HG03520 (cell line): ENCODE data around the gene TAAR9.

Experiments
- ATAC-seq: cut with Tn5 transposase; IDR thresholded peaks from one replicate; pipeline ENCODE4 v1.9.1; 2021; ENCODE audit warnings: mild to moderate bottlenecking, moderate library complexity; ENCODE audit not compliant: unreplicated experiment

Gene TAAR9, protein sequence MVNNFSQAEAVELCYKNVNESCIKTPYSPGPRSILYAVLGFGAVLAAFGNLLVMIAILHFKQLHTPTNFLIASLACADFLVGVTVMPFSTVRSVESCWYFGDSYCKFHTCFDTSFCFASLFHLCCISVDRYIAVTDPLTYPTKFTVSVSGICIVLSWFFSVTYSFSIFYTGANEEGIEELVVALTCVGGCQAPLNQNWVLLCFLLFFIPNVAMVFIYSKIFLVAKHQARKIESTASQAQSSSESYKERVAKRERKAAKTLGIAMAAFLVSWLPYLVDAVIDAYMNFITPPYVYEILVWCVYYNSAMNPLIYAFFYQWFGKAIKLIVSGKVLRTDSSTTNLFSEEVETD

DNA sequence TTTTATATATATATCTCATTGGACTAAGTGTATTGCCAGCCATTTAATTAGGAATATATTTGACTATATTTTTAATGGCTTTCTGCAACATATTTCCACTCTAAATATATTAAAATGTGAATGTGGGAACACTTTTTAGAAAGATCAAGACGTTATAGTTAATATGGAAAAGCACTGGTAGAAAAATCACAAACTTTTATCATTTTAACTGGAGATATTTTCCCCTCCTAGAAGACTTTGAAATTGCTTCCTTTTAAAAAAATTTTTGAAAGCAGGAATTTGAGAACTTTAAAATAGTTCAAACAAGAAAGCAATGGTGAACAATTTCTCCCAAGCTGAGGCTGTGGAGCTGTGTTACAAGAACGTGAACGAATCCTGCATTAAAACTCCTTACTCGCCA lies at the start of gene TAAR9:
TSS of gene TAAR9 (plus strand) at position 301 of the 400 bp plus-strand sequence. CDS start at position 314, 13 bp downstream.
- no peak for ATAC-seq

DNA sequence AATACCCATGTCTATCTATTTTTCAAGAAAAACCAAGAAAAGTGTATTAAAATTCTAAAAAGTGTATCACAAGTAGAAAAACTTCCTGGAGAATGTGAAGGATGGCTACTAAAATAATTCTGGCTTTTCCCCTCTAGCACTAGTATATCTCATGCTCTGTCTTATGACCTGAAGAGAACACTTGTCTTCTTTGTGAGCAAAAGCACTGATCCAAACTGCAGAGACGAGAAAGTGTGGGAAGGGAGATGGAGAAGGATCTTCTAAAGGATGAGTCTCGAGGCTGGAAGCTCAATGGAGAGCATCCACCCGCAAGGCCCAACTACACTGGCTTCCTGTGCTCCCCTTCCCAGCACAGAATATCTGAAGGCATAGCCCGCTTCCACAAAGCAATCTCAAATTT lies 48.7 kb upstream of the TAAR9 start:
- ATAC-seq = no peak

DNA sequence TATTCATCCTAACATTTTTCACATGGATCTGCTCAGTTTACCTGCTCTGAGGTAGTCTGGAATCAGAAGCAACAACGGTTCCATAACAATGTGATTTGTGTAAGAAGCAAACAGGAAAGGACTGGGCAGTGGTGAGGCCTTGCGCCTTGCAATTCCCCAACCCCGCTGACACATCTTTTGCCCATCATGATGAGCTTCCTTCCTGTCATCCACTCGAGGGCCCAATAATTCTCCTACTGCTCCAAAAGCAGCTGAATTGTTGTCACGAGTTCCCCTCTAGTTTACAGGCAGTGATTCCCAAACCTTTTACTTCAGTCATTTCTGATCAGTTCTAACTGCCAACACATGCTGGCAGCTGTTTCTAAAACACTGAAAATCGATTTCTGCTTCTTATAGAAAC lies 48.1 kb upstream of the TAAR9 start:
- peak; percentile 32 for ATAC-seq

DNA sequence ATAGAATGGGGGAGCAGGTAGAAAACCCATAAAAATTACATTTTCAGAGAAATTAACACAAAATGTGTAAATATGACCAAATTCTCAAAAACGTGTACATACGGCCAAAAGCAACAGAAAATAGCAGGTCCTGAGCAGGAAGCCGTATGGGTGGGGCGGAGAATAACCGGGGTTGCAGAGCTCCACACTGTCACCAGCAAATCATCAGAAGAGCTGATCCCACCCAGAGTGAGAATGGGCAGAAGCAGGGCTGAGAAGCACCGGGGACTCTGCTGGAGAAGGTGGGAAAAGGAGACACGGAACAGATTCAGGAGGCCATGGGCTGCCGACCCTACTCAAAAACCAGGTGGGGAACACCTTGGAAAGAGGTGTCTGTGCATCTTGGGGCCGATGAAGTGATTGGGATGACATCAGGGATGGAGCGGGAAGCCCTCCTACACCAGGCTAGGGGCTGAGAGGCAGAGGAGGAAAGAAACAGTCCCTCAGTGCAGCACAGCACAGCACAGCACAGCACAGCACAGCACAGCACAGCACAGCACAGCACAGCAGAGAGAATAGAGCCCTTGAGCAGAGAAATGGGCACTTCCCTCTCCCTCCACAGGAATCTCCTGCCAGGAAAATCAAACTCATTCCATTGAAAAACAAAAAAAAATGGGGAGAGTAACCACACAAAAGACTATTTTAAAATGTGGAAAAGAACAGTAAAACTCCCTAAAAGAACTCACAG lies 47.4 kb upstream of the TAAR9 start:
- peak; percentile 48 for ATAC-seq

DNA sequence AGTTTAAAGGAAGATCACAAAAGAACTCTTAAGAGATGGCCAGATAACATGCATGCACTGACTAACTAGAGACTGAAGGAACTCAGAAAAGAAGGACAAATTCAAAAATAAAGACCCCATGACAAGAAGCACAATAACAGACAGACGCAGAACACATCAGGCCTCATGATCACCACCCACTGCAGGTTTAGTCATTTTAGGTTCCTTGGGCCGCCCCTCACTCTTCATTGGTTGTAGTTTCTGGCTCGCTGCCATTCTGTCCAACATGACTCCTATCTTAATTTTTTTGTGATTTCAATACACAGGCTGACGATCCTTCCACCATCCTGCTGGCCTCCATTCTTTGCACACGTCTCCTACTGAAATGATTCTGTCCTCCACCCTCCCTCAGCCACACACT lies 46.8 kb upstream of the TAAR9 start:
- no peak for ATAC-seq

DNA sequence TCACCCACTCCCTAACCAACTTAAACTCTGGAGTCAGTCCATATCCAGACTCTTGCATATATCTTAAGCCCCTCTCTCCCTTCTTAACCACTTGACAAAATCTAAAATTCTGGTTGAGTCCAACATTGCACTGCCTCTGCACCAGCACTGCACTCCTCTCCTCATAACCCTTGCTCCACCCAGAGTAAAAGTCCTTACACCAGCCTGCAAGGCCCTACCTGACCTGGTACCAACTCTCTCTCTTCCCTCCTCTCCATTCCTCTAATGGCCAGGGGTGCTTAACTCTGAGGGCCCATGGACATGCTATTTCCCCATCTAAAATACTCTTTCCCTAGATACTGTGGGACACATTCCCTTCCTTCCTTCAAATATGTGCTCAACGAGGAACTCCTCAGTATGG lies 46.2 kb upstream of the TAAR9 start:
- ATAC-seq = no peak

DNA sequence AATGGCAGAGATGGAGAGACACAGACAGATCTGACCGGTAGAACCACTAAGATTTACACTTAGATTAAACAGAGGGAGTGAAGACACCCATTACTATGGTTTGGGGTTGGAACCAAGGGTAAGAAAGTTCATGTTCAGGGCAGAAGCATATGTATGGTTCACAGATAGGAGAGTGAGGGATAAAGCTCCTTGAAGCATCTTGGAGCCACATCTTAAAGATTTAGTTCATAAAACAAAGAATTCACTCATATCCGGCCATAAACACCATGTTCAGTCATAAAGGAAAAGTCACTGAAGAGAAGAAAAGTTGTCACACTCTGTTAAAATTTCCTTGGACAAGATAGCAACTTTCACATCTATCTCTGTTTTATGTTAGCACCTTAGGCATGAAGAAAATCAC lies 43.1 kb upstream of the TAAR9 start:
- no peak for ATAC-seq

DNA sequence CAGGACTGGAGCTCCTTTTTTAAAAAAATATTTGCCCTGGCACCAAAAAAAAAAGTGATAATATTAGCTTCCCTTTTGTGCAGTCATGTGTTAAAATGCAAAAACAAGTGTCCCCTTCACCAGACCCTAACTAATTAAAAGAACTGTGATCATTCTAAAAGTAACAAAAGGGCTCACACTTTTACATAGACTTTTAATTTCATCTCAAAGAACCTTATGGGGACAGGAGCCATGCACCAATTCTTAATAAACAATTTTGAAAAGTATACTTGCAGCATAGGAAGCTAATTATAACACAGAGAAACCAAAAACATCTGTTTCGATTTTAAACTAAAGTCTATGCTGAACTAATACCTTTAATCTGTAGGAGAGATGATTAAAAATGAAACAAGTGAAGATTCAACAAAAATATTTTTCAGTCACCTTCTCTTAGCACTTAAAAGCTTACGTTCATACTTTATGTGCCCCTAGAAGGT lies 42.4 kb upstream of the TAAR9 start:
- peak; percentile 36 for ATAC-seq

DNA sequence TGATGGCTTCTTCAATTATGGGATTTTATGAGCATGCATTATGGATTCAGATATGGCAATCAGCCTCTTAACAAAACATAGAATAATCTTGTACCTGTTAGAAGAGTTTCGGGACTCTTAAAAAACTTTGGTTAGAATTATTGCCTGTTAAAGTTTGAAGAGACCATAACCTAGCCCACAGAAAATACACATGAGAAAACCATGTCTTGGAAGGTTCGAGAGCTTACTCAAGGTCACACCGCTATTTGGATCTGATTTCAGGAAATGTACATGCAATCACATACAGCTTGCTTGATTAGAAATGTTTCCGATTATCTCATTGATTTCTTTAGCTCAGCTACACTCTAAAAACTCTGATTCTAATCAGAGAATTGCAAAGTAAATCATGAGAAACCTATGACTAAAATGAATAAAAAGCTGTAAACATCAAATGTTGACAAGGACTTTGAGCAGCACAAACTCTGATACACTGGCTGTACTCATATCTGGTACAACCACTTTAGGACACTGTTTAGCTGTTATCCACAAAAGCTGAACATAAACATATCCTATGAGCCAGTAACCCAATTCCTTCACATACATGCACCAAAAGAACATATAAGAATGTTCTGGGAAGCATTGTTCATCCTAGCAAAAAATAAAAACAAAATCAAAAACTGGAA lies 41.4 kb upstream of the TAAR9 start:
- no peak for ATAC-seq

DNA sequence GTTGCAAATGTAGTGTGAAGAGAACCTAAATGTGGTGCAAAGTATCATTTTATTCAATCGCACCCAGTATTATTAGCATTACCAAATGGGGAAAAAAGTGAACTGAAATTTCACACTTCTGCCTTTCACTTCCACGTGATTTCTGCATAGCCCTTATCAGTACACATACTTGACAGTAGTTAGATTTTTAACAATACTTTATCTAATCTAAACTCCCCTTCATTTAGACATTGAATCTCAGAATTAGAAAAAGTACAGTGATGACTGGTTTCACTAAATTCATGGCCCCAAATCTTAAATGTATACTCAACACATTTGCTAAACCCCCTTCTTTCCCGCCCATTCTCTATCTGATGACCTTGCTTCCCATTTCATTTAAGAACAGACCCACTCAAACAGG lies 39.4 kb upstream of the TAAR9 start:
- peak; percentile 55 for ATAC-seq

DNA sequence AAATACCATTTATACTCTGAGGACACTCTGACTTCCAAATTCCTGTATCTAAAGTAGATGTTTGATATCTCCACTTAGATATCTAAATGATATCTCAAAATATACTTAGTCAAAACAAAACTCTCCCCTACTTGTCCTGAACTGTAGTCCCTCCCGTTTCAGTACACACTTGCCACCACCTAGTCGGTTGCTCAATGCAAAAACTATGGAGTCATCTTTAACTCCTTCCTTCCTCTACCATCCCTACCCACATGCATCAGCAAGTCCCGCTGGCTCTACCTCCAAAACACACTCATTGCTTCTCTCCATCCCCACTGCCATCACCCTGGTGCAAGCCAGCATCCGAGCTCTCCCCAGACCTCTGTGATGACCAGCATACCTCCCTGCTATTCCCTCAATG lies 38.3 kb upstream of the TAAR9 start:
- ATAC-seq = no peak

DNA sequence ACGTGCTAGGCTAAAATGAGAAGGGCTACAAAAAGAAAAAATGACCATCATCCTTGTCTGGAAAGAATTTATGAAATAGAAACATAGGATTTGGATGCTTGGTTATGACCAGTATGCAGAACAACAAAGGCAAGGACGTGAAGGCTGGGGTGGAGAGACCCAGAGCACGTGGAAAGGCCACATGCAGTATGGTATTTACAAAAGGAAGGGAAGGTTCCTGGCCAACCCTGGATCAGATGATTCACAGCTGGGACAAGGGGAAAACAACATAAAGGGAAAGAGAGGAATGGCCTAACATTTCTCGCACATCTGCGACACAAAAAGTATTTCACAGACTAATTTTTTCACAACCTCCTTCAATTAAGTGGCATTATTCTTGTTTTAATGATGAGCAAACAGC lies 33.3 kb upstream of the TAAR9 start:
- ATAC-seq = no peak

DNA sequence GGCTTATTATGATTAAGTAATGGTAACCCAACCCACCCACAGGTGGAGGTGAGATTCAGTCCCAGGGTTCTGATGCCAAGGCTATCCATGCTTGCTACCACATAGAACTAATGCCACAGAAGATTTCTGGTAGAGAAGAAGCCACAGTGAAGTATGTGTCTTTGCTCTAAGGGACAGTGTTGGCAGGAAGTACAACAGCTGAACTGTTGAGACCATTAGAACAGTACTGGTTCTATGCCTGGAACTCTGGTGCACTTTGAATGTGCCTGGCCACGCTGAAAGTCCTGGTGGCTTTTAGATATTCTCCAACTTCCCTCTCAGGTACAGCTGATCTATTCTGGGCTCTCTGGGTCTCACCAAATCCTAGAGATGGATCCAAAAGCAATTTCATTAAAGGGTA lies 32.9 kb upstream of the TAAR9 start:
- no peak for ATAC-seq

DNA sequence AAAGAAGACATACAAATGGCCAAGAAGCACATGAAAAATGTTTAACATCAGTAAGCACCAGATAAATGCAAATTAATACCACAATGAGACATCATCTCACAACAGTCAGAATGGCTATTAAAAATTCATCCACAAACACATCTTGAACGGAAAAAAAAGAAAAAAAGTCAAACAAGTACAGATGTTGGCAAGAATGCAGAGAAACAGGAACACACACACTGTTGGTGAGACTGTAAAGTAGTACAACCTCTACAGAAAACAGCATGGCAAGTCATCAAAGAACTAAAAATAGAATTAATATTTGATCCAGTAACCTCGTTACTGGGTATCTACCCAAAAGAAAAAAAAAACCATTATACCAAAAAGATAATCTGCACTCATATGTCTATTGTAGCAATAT lies 31.6 kb upstream of the TAAR9 start:
- ATAC-seq = no peak

DNA sequence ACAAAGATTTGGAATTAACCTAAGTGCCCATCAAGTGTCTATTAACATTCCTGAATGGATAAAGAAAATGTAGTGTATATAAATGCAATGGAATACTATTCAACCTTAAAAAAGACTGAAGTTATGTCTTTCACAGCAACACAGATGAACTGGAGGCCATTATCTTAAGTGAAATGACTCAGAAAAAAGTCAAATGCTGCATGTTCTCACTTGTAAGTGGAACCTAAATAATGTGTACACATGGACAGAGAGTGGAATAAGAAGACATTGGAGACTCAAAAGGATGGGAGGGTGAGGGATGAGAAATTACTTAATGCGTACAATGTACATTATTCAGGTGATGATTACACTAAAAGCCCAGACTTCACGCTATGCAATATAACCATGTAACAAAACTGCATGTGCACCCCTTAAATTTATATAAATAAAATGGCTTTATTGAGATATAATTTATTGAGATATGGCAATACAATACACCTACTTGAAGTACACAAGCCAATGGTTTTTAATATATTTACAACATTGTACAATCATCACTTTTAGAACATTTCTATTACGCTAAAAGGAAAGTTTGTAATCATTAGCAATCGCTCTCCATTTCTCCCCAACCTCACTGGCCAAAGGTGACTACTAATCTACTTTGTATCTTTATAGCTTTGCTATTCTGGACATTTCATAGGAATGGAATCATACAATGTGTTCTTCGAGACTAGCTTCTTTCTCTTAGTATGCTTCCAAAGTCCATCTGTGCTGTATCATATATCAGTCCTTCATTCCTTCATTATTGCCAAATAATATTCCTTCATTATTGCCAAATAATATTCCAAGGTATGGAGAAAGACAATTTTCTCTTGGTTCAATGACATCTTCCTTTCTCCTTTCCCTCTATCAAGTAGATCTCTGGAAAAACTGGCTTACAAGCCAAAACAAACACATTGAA lies 30.9 kb upstream of the TAAR9 start:
- ATAC-seq = no peak

DNA sequence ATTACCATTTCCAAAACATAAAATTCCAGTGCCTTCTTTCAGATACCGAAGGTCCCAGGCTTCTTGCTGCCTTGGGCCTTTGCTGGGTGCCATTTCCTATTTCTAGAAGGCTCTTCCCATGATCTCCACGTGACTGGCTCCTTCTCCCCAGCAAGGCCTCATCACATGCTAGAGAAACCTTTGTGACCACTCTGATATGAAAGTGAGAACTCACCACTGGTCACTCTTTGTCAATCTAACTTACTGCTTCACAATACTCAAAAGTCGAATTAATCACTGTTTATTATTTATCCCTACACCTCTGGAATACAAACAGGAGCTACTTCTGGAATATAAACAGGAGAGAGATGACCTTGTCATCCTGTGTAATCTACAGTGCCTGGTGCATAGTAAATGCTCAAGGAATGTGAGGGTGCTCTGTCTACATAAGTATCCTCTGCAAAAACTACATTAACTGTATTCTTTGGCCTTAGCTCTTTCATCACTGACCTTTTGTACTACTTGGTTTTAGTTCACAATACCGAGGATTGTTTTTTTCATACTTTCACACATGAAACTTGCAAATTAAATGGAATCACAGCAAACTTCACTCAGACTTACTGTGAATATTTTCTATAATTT lies 26.8 kb upstream of the TAAR9 start:
- no peak for ATAC-seq

DNA sequence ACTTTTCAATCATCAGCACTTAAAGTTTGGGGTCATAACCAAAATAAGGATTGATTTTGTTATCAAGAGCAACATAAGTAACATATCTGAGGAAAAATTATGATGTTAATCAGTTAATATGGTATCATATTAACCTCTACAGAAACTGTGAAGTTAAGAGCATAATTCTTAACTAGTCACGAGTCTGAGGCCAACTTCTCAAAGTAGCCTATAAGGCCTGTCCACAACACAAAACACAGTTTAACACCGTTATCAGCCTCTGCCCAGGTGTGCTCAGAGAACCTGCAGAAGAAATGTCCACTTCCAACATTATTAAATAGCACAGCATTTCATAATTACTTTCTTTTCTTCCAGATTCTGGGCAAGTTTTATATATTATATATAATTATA lies 26.3 kb upstream of the TAAR9 start:
- no peak for ATAC-seq

DNA sequence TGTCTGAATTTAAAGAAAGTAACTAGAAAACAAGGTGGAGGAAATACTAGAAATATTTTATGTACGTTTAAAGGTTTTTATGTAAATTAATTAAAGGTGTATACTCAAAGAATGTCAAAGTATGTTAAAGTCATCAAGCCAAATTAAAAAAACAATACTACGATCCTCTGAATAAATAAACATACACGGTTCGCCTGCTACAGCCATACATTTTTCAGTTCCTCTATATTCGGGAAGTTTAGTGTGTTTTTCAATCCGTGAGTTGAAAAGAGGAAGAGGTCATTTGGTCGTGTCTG lies 25.8 kb upstream of the TAAR9 start:
- ATAC-seq = no peak

DNA sequence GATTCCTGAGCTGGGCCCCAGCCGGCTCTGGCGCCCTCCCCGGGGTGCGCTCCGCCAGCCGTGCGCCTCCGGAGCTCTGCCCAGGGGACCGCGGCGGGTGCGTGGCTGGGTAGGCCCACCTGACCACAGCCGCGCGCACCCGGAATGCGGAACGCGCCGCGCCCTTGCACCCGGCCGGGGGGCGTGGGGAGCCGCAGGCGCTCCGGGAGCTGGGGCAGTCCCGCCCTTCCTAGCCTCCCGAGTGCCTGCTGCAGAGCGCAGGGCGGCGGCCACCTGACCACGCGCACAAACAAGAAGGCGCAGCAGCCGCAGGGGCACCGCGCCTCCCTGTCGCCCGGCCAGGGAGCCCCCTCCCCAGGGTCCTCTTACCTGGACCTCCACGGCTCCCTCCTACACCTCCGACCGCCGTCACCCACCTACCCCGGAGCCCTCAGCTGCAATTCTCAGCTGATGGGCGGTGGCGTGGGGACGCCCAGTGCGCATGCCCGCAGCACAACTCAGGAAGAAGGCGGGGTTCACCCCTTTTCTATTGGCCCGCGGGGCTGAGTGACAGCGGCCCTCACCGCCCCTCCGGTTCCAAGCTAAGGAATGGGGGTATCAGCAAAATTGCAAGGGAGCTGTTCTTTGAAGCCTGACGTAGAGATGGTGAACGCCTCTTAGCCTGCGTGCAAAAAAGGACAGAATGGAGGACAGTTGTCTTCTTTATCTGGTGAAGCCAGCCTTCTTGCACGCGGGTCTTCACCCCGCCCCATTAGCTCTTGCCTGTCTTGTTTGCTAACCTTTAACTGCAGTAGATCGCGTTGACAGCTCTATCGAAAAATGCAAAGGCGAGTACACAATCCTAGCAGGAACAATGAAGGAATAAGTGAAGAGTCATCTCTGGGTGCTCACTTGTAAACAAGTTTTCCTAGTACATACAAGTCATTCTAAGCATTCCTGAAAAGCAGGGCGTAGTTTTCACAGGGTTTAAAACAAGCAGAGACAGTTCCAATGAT lies 25.1 kb upstream of the TAAR9 start, which contains the start of gene STX7:
TSS of gene STX7 (minus strand) at position 479 of the 995 bp plus-strand sequence. CDS start 9,586 bp downstream, outside the sequence.
- ATAC-seq = peak; percentile 89
